Measurements from ENCODE around the gene OR52J3. TPM values are rescaled to one million over a fixed set of nuclear protein-coding genes. Genes with fewer than 3 reads are reported as not detected.

OR52J3 gene
- total and polyA plus RNA-seq, 2 of the 13 experiments (the other 11 are each of a cell fraction or from before 2014, with no cell fraction given): not detected

DNA sequence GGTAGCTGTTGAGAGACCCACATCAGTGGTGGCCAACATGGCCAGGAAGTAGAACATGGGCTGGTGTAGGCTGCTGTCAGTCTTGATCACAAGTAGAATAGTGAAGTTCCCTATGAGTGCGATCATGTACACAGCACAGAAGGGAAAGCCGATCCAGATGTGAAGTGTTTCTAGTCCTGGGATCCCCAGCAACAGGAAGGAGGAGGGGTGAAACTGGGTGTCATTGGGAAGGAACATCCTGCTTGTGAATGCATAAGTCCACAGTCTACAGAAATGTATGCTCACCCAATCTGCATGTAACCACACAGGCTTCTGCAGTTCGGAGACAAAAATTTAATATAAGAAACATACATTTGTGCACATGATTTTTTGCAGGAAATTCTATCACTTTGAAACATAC is 13.1 kb downstream of the OR52J3 start, which contains the start of gene OR52E2 (continued):
- no peak for TF ChIP-seq ZNF609 (CRISPR knock-in tag; IDR thresholded peaks at IDR 0.05; ENCODE audit: borderline replicate concordance)

DNA sequence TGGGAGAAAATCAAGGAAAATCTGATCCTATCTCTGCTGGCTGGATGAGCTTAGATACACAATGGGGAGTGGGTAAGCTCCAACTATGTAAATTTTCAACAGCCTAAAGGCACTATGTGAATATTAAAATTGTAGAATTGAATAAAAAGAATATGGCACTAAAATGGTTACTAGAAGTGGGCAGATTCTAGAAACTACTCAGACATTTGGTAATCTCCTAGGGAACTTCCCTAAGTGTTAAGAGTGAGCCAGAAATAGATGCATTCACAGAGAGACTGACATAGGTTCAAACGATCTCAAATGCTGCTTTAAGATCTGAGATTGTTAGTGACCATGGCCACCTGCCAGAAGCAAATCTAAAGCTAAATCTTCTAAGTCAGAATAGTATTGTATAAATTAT is 18.7 kb downstream of the OR52J3 start:
- ATAC-seq: no peak
- POLR2A ChIA-PET: no interaction called here
- Histone ChIP-seq H2AFZ (ENCODE audit: low read length) (no peak overlapping the region), H3K4me2 (ENCODE audit: low read depth, low read length) (no peak overlapping the region), H3K79me2 (ENCODE audit: insufficient read depth, low read length) (no peaks in the 10 kb centered on the region), H3K27me3 (ENCODE audit: control insufficient read depth in 1 of 2, insufficient read depth in 2 of 2, low read length in 2 of 2) (0 out of 5 replicates have a peak, but pooled peaks cover 0 to 4% of the 10 kb centered on the region in 2 experiments), H3K9ac (ENCODE audit: insufficient read depth, low read depth, low read length) (no peak overlapping the region), H3K36me3 (replicated peaks in 1 of 2; ENCODE audit: control insufficient read depth in 1 of 2, insufficient read depth in 2 of 2, low read length in 2 of 2) (no peaks in the 10 kb centered on the region), H4K20me1 (ENCODE audit: insufficient read depth, low read length) (no peaks in the 10 kb centered on the region), H3K4me1 (ENCODE audit: insufficient read depth, low read length) (no peaks in the 10 kb centered on the region), H3K9me3 (ENCODE audit: low read length) (no peaks in the 10 kb centered on the region), H3K27ac (ENCODE audit: extremely low read length, insufficient read depth, low read length) (no peak overlapping the region), H3K4me3 (replicated peaks in 1 of 3; ENCODE audit: insufficient read depth in 1 of 3, low read depth in 2 of 3, low read length in 3 of 3) (no peak overlapping the region)
- WGBS (ENCODE audit: low lambda C conversion rate): 0% methylated on average over 1 of the region's 1 CpG
- in situ Hi-C loops (cut with HindIII; ENCODE audit: extremely low pct_ligation_motif_present, low pct_unique_long_range_greater_than_20kb) (no loop called here), intact Hi-C loops (cut with micrococcal nuclease; ENCODE audit: unreplicated experiment) (no loop called here)
- DNase-seq (ENCODE audit: low spot score): no peak
- FAIRE-seq: no peak
- CTCF ChIA-PET (ENCODE audit: low intra/inter-chr PET ratio, low total read pairs): no interaction called here
- no TSS peak for BruUV-seq (replicated peaks)
- no peak for TF ChIP-seq ZNF746 (CRISPR knock-in tag; IDR thresholded peaks at IDR 0.05)
- no peak for TF ChIP-seq MIER2 (CRISPR knock-in tag; IDR thresholded peaks at IDR 0.05)
- no peak for TF ChIP-seq ZBTB7A (CRISPR knock-in tag; IDR thresholded peaks at IDR 0.05)
- no peak for TF ChIP-seq THAP7 (CRISPR knock-in tag; IDR thresholded peaks at IDR 0.05)
- TF ChIP-seq ARNT2 (CRISPR knock-in tag; IDR thresholded peaks at IDR 0.05; ENCODE audit: low read depth): no peak
- TF ChIP-seq DRAP1 (CRISPR knock-in tag; IDR thresholded peaks at IDR 0.05): no peak
- no peak for TF ChIP-seq ZNF747 (CRISPR knock-in tag; IDR thresholded peaks at IDR 0.05; ENCODE audit: borderline replicate concordance)
- TF ChIP-seq BCL3 (CRISPR knock-in tag; IDR thresholded peaks at IDR 0.05): no peak
- TF ChIP-seq ZNF460 (CRISPR knock-in tag; IDR thresholded peaks at IDR 0.05; ENCODE audit: borderline replicate concordance): no peak
- no peak for TF ChIP-seq KDM5B (CRISPR knock-in tag; IDR thresholded peaks at IDR 0.05; ENCODE audit: borderline replicate concordance)
- TF ChIP-seq TEF (CRISPR knock-in tag; IDR thresholded peaks at IDR 0.05): no peak
- TF ChIP-seq HCFC1 (IDR thresholded peaks at IDR 0.05; ENCODE audit: low read depth, low read length): no peak
- no peak for TF ChIP-seq HDAC2 (CRISPR knock-in tag; IDR thresholded peaks at IDR 0.05)
- no peak for TF ChIP-seq FOXP1 (IDR thresholded peaks at IDR 0.05)
- TF ChIP-seq FOXP1 (CRISPR knock-in tag; IDR thresholded peaks at IDR 0.05): no peak
- no peak for TF ChIP-seq GABPB1 (CRISPR knock-in tag; IDR thresholded peaks at IDR 0.05)
- no peak for TF ChIP-seq ZNF17 (CRISPR knock-in tag; IDR thresholded peaks at IDR 0.05)
